Measurements from ENCODE around the gene KCNK6.
A peak's percentile ranks its signal among the peaks of the same experiment; 100 is the strongest.

The KCNK6 gene

DNA sequence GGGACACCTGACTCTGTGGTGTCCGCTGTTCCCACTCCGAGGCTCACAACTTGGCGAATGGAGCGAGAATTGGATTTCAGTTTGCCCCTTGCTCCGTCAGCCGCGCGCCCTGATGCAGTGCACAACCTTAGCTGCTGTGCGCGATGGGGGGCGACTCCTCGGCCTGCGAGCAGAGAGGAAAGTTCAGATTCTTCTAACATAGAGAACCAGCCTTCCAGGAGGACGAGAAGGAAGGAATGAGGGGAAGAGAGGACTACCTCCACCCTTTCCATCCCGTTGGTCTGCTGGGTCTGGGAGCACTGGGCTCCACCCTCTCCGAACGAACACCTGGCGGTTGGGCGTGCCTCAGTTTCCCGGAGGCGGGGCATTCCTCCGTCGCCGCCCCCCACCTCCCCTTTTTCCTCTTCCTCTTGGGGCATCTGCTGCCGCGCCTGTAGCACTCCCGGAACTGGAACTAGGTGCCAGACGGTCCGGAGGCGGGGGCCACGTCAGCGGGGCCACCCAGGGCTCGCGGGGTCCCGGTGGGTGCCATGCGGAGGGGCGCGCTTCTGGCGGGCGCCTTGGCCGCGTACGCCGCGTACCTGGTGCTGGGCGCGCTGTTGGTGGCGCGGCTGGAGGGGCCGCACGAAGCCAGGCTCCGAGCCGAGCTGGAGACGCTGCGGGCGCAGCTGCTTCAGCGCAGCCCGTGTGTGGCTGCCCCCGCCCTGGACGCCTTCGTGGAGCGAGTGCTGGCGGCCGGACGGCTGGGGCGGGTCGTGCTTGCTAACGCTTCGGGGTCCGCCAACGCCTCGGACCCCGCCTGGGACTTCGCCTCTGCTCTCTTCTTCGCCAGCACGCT, at the start of gene KCNK6:
Gene KCNK6 (plus strand): TSS at position 425 of the 838 bp plus-strand sequence. CDS start 106 bp downstream, at position 531.
- DNase-seq: peak; percentile 57

DNA sequence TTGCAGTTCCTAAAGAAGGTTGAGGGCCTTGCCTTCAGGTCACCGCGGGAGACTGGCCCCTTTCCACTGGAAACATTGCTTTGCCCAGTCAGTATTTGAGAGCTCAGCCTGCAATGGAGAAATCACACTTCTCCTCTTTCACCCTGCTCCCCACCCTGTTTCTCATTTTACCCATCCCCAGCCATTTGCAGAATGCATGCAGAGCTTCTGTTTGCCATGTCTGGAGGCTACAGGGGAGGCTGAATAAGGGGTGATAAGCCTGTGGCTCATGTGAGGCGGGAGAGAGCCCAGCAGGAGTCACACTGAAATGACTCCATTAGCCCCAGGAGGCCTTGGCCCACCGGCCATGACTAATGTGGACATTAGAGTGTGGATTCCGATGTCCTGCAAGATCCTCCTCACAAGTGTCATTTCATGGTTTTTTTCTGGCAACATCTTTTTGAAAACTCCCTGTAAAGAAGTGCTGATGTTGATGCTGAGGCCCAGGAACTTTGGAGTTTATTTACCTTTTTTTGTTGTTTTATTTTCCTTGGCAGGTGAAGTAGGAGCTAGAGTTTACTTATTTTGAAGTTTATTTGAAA, 49.0 kb upstream of the KCNK6 start:
- no peak for DNase-seq

DNA sequence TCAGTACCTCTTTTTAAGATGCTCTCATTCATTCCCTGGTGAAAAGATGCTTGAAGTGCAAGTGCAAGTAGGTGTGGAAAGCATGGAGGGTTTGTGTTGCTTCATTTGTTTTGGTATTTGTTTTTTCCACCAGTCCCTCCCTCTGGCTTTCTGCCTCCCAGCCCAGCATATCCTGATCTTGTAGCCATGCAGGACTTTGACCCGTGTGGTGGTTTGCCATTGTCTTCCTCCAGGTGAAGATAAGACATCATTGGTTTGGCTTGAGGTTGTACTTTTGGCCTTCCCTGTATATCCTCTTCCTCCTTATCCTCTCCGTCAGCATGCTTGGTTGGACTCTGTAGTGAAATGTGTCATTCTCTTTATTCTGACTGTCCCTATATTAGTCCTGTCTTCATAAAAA, 46.1 kb upstream of the KCNK6 start:
- no peak for DNase-seq

DNA sequence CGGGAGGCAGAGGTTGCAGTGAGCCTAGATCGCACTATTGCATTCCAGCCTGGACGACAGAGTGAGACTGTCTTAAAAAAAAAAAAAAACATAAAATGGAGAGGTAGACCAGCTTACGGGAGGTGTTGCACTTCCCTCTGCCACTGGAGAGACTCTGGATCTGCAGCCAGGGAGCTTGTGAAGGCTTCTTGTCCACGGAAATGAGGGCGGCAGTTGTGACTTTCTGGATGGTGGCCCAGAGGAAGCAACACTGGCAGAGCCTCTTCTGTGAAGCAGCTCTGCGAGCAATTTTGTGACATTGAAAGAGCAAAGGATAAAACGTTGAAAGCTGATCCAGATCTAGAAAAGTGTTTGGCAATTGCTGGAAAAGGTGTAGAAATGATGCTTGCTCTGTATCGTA, 44.9 kb upstream of the KCNK6 start:
- DNase-seq: no peak

DNA sequence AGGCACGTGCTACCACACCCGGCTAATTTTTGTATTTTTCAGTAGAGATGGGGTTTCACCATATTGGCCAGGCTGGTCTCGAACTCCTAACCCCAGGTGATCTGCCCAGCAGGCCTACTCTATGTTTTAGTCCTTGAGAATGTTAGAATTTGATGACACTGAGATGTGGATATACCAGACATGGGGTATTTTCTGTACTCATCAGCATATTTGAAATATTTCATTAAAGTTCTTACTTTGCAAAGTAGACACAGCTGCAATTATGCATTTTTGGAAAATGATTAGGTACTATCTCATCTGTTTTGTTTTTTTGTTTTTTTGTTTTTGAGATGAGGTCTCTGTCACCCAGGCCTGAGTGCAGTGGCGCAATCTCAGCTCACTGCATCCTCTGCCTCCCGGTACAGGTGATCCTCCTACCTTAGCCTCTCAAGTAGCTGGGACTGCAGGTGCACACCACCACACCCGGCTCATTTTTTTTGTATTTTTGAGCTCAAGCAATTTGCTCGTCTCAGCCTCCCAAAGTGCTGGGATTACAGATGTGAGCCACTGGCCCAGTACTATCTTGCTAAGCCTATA, 42.6 kb upstream of the KCNK6 start:
- DNase-seq: no peak

DNA sequence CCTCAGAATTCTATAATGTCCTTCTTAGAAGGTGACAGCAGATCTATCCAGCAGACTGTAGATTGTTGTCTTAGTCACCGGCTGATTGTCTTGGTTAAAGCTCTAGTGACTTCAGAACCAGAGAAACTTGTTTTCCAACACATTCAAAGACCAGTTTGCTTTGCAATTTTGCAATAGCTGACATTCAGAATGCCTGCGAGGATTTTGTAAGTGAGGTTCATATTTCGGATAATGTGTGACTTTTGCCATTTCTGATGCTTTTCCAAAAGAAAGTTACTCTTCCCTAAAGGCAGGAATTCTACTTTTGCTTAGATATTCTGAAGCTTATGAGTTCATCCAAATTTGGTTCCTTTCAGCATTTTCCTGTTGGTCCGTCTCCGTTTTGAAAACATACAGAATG, 42.1 kb upstream of the KCNK6 start:
- no peak for DNase-seq

DNA sequence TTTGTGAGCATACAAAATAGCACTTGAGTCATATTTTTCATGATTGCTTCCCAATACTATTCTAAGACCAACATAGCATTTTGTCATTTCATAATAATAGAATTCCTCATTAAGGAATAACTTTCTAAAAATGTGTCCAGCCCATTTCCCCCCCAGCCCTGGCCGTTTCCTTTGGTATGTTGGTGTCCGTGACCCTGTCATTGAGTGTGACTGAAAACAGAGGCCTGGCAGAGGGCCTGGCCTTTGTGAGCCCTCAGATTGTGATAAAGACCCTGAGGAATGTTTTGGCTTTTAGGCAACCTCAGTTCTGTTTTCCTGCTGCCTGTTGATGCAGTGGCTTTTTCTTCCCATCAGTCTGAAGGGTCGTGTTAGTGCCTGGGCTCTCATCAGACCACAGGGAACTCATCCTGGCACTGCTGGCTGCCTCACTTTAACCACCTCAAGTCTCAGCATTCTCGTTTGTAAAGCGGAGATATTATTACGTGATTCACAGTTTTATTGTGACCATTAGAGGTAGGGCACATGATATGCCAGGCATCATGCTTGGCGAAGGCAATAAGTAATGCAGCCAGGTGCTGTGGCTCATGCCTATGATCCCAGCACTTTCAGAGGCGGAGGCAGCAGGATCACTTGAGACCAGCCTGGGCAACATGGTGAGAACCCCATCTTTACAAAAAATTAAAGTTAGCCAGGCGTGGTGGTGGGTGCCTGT, 41.5 kb upstream of the KCNK6 start:
- no peak for DNase-seq

DNA sequence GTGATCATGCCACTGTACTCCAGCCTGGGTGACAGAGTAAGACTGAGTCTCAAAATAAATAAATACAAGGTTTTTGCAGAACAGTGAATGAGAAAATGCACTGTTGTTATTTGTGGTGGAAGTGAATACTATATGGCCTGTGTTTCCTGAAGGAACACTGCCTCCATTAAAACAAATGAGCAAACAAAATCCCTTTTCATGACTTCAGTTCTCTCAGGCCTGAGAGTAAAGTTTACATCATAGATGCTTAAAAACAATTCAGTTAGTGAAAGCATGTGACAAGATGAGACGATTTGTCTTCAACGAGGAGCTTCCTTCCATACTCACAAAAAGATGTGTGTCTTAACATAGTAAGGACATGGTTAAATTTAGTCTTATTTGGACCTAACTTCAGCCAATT, 40.9 kb upstream of the KCNK6 start:
- no peak for DNase-seq

DNA sequence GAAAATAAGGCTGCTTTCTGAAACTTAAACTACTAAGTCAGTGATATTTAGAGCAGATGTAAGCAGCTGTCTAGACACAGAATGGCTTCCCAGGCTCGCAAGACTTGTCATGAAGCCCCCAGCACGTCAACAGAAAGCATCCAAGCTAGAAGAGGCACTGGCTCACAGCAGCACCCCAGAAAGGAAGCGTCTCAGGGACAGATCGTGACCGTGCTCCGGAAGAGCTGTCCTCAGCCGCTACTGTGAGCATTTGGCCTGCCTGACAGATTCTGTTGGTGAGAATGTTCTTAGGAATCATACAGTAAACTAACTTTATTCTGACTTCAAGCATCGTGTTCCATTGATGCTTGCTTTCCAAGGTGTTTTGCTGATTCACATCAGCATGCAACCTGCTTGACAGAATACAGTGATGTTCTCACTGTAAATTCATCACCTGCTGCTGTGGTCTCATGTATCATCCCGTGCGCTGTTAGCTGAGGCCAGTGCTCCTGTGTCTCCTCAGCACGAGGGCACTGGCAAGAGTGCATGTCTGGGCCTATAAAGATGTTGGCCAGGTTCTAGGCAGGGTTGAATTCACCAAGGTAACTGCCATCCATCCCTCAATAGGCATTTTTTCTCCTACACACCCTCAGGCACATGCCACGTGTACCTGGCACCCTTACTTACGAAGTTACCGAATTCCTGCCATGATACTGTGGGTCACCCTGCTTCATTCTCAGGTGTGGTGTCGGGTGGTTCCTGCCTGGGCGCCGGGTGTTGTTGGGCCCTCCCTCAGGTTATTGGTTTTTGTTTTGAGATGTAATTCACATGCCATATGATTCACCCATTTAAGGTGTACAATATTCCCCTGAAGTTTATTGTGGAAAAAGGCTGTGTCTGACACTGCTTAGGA, 39.4 kb upstream of the KCNK6 start:
- no peak for DNase-seq

DNA sequence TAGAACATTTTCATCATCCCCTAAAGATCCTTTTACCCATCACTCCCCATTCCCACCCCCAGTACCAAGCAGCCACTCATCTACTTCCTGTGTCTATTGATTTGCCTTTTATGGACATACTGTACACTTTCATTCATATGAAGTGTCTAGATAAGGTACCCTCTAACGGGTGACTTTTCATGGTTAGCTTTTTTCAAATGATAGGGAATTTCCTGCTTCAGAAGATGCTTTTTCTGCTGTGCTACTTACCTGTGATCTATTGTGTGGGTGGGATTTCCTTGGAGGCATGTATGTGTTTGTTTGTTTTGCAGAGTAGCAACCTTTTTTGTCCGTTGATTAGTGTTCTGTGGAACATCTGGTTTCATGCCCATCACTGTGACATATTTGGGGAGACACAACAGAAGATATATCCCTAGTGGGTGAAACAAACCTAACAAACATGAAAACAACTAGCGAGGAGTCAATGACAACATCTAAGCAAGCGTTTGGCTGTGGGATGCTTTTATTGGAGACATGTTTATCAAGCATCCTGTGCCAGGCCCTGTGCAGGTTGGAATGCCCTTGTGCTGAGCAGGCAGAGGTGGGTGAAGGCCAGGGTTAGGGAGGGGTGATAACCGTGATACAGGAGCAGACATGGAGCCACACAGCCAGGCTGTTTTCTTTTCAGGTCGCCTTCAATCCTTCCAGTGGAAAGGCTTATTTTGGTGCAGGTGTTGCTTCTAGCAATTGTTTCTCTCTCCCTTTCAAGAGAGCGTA, 37.7 kb upstream of the KCNK6 start:
- no peak for DNase-seq

DNA sequence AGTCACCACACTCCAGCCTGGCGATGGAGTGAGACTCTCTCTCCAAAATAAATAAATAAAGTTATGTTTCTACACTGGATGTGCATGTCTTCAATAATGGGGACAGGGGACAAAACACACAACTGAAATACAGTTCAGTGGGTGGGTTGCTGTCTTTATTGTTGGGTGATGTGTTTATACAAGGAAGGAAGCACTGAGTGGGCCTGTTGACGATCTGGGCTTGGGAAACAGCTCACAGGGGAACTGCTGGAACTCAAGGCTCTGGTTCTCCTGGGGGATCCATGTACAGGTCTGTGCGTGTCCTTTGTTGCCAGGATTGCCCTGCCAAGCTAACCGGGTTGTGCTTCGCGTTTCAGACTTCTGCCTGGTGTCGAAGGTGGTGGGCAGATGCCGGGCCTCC, 36.4 kb upstream of the KCNK6 start:
- DNase-seq: no peak

DNA sequence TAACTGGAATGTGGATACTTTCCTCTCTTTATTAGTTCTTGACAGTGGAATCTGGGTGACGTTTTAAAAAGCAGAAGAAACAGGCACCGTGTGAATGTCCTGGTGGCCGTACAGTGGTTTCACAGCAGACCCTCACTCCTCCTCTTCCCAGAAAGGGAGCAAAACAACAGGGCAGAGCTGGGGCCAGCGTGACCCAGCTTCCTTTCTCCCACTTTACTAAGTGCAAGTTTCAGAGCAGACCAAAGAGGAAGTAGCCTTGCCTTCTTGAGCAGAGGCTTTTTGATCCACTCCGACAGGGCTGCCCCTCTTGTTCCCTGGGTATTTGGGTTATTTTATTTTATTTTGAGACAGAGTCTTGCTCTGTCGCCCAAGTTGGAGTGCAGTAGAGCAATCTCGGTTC, 35.2 kb upstream of the KCNK6 start:
- DNase-seq: no peak

DNA sequence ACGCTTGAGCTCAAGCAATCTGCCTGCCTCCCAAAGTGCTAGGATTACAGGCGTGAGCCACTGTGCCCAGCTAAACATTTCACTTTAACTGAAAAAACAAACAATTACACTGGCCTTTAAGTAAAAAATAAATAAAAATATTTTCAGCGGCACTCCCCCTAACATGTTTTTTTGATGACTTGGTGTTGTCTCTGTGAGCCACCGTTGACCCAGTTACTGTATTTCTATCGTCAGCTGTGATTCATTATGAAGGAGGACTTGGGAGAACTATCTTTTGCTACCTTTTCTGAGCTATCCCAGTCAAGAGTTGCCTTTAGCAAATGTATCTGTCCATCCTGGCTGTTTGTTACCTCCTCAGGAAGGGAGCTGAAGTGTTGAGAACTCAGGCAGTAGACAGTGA, 34.1 kb upstream of the KCNK6 start:
- DNase-seq: no peak

DNA sequence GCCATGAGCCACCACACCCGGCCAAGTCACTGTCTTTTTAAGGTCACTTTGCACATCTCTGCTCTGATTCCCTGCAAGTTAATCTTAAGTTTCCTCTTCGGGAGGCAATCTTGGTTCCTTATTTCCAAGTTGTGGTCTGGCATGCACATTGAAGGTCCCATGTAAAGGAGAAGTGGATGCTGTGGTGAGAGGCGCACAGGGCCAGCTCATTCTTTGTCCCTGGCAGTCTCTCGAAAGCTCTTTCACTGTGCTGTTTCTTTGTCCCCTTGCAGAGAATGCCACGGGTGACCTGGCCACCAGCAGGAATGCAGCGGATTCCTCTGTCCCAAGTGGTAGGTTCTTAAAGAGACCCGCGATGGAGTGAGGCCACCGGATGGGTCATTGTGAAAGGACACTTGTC, 32.0 kb upstream of the KCNK6 start:
- no peak for DNase-seq

DNA sequence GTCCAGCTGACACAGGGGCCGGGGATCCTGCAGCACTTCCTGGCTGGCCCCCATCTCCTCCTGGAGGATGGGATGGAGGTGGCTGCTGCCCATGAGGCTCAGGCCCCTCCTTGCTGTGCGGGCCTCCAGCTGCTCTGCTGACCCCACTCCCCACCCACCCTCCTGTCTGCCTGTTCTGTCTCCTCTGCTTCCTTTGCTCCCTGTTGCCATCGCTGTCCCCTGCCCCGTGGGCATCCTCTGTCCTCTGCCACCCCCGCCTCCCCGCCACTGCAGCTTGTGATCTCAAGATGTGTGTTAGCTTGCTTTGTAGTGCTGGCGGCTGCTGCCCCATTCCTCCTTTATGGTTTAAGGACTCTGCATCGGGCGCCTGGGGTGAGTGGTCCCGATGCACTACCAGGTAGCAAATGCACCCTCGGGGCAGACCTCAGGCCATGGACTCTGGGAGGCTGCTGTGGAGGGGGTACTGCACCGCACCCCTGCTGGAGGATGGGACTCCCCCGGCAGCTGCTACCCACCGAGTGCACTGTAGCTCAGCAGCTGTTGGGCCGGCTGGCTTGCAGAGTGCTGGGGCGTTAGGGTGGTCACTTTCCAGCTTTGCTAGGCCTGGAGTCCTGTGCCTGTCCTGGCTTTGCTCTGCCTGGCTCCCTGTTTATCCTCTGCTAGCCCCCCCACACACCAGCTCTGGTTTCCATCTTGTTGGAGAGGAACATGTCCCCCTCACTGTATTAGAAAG, 31.4 kb upstream of the KCNK6 start:
- DNase-seq: no peak

DNA sequence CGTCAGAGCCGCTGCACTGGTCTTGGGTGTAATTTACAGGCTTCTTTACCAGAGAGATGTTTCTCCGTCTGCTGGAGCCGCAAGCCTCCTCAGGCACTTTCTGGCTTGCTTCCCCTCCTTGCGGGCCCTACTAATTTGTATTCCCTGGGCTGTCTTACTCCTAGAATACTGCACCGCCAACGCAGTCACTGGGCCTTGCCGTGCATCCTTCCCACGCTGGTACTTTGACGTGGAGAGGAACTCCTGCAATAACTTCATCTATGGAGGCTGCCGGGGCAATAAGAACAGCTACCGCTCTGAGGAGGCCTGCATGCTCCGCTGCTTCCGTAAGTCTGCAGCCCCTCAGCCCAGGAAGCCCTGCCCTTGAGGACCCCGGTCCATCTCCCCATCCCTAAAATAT, 29.7 kb upstream of the KCNK6 start:
- DNase-seq: no peak

DNA sequence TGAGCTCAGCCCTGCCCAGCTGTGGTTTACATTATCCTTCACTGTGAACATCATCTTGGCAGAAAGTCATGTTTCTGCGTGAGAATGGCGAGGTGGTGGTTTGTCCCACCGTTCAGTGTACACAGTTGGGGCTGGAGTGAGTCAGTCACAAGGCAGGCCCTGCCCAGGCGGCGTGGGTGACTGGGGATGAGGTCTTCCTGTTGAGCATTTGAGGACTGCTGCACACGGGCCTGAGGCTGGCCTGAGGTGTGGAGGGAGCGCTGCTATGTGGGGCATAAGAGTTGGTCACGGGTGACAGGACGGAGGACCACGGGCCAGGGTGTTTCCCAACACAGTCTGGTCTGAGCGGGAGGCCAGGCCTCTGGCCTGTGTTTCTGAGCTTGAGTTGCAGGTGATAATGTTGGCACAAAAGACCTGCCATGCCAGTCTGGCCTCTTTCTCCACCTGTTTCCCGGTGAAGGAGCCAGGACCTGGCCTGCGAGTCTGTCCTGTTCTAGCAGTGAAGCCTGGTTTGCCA, 29.0 kb upstream of the KCNK6 start:
- DNase-seq: no peak

DNA sequence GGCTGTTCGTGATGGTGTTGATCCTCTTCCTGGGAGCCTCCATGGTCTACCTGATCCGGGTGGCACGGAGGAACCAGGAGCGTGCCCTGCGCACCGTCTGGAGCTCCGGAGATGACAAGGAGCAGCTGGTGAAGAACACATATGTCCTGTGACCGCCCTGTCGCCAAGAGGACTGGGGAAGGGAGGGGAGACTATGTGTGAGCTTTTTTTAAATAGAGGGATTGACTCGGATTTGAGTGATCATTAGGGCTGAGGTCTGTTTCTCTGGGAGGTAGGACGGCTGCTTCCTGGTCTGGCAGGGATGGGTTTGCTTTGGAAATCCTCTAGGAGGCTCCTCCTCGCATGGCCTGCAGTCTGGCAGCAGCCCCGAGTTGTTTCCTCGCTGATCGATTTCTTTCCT, 27.8 kb upstream of the KCNK6 start:
- no peak for DNase-seq

DNA sequence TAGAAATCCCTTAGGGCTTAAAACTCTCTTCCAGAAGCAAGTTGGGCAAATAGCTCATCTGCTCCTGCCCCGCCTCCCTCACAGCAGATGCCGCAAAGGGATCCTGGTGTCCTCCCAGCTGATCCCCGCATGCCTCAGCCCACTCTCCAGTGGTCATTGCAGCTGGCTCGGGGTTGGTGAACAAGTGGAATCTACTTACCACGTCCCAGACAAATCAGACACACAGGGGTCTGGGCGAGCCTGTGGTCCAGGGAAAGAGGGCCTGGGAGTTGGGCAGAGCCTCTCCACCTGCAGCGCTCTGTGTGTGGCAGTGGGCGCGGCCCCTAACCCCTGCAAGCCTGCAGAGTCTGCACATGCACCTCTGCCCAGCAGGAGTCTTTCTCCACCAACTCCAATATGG, 26.4 kb upstream of the KCNK6 start:
- no peak for DNase-seq

DNA sequence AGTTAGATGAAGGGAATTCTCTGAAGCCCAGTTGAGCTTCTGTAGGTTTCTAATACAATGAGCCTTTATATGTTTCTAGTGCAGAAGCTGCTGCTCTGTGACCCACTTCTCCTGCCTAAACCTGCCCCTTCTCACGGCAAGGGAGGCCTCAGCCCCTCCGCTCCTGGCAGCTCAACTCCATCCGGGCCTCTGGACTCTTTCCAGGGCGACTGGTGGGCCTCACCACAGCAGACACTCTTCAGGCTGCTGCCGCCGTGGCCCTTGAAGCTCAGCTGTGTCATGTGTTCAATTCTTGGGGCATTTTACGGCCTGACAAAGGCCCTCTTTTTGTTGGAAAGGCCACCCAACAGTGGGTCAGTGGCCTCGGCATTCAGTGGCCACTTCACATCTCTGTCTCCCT, 25.6 kb upstream of the KCNK6 start:
- no peak for DNase-seq
